MG63 (cell line): ENCODE results near the gene FSTL4. TPM values are rescaled to one million over a fixed set of nuclear protein-coding genes. Genes with fewer than 3 reads are reported as not detected.
"Not testable (repeated sequence)": the region's sequence is repeated elsewhere in the genome, so short reads cannot be mapped to it uniquely, and the experiment has no call there.

Experiments
- DNase-seq: peaks from one replicate; pipeline ENCODE4 v3.0.0-alpha.2; 2020
- H3K27me3 ChIP-seq: fragments of 250-450 bp; sonication (Bioruptor Pico); 2 replicates; pipeline ENCODE4 v1.5.1; 2020; ENCODE audit warnings: mild to moderate bottlenecking, moderate library complexity
- H3K36me3 ChIP-seq: fragments of 250-450 bp; sonication (Bioruptor Pico); 2 replicates; pipeline ENCODE4 v1.5.1; 2020; ENCODE audit warnings: mild to moderate bottlenecking, moderate library complexity
- H3K4me3 ChIP-seq: fragments of 250-450 bp; sonication (Bioruptor Pico); 2 replicates; pipeline ENCODE4 v1.5.1; 2020; ENCODE audit warnings: mild to moderate bottlenecking, moderate library complexity
- H3K9me3 ChIP-seq: fragments of 250-450 bp; sonication (Bioruptor Pico); 2 replicates; pipeline ENCODE4 v1.5.1; 2020; ENCODE audit warnings: mild to moderate bottlenecking, moderate library complexity
- total RNA-seq: library from RNA; depleted of rRNA; stranded (reverse); fragments of >200 nt; shearing (Covaris generic); gene quantifications from 2 replicates; pipeline ENCODE4 v1.2.3, GENCODE V29; 2014; ENCODE audit warnings: low replicate concordance

Gene FSTL4
- total RNA-seq, 1 experiment from 2014 or later: not detected

GRCh38 chr5:133203317-133204305 is 408.7 kb downstream of the FSTL4 start:
- DNase-seq: no peak
- Histone ChIP-seq H3K27me3 (no peaks in the 10 kb centered on the region), H3K9me3 (no peaks in the 10 kb centered on the region), H3K36me3 (no peaks in the 10 kb centered on the region), H3K4me3 (no peak overlapping the region)

DNA sequence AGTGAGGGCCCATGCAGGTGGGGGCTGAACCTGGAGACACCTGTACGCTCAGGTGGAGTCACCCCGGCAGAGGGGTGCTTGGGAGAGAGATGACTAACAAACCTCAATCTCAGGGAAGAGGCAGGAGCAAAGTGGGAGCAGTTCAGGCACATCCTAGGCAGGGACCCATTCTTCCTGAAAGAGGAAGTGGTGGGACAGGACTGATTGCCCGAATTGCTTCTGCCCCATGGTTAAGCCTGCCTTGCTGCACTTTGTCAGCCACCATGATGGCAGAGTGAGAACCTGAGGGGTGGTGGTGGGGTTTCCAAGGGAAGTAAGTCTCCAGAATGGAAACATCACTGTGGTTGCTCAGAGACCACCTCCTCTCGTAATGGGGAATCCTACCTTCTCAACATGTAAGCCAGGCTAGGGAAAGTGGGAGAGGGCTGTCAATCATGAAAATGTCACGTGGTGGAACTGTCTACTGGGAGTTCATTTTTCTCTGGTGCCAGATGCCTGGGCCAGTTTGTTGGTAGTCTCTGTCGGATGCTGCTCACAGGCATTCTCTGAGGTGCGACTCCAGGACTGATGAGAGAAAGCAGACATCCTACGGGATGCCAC is 410.2 kb downstream of the FSTL4 start:
- Histone ChIP-seq H3K36me3 (no peaks in the 10 kb centered on the region), H3K4me3 (no peak overlapping the region), H3K9me3 (no peaks in the 10 kb centered on the region), H3K27me3 (no peaks in the 10 kb centered on the region)
- DNase-seq: no peak

- Histone ChIP-seq H3K4me3 (no peak overlapping the region), H3K36me3 (no peaks in the 10 kb centered on the region), H3K27me3 (no peaks in the 10 kb centered on the region), H3K9me3 (no peaks in the 10 kb centered on the region)
- DNase-seq: no peak
Measured at GRCh38 chr5:133201310-133201709, 411.0 kb downstream of the FSTL4 start.

- H3K9me3 ChIP-seq: no peaks in the 10 kb centered on the region
- no peak for DNase-seq
- no peaks in the 10 kb centered on the region for H3K27me3 ChIP-seq
- H3K4me3 ChIP-seq: no peak overlapping the region
- H3K36me3 ChIP-seq: no peaks in the 10 kb centered on the region
Measured at GRCh38 chr5:133200256-133200655, 412.1 kb downstream of the FSTL4 start.

- Histone ChIP-seq H3K4me3 (no peak overlapping the region), H3K9me3 (no peaks in the 10 kb centered on the region), H3K27me3 (no peaks in the 10 kb centered on the region), H3K36me3 (no peaks in the 10 kb centered on the region)
- no peak for DNase-seq
Measured at GRCh38 chr5:133199417-133200178, 412.7 kb downstream of the FSTL4 start.

DNA sequence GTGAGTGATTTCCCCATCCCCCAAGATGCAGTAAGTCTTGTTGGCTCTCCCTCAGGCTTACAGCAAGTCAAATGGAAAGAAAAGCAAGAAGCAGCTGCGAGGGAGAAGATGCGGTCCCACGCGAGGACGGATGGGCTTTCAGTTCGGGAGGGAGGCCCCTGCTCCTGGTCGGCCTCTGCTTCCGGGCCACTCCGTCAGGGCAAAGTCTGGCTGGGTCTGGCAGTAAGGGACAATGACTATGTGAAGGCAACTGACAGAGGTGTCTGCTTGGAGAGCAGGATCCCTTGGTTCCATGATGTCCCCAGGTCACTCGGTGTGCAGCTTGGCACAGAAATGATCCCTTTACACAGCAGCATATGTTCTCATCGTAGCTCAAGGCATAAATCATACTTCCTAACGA is 413.8 kb downstream of the FSTL4 start:
- Histone ChIP-seq H3K27me3 (no peaks in the 10 kb centered on the region), H3K4me3 (no peak overlapping the region), H3K36me3 (no peaks in the 10 kb centered on the region), H3K9me3 (no peaks in the 10 kb centered on the region)
- DNase-seq: no peak

DNA sequence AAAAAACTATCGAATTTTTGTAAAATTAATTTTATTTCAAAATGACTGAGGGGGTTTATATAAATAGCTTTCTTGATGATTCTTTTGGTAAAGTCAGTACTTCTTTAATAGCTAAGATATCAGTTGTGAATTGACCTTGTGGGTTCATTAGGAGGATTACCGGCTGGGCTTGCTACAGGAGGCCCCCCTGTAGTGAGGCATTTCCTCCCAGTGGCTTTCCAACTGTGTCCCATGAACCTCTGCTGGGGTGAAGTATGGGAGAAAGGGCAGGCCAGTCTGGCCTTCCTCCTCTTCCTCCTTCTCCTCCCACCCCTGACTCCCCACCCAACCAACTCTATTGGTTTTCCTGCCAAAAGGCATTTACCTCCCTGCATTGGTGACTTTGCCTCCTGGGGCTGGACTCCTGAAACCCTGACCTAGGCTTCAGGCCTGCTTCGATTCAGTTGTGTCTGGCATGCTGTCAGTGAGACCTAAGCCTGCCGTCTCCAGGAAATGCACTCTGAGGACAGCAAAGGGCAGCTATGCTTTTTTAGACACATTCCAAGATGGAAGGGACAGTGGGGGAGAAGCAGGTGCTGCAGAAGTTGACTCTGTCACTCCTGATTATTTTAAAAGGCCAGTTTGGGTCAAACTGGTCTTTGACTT is 415.8 kb downstream of the FSTL4 start:
- Histone ChIP-seq H3K9me3 (no peaks in the 10 kb centered on the region), H3K4me3 (no peak overlapping the region), H3K27me3 (no peaks in the 10 kb centered on the region), H3K36me3 (no peaks in the 10 kb centered on the region)
- DNase-seq: no peak

- no peak for DNase-seq
- Histone ChIP-seq H3K27me3 (no peaks in the 10 kb centered on the region), H3K9me3 (no peaks in the 10 kb centered on the region), H3K36me3 (no peaks in the 10 kb centered on the region), H3K4me3 (no peak overlapping the region)
Measured at GRCh38 chr5:133195250-133195649, 417.1 kb downstream of the FSTL4 start.

DNA sequence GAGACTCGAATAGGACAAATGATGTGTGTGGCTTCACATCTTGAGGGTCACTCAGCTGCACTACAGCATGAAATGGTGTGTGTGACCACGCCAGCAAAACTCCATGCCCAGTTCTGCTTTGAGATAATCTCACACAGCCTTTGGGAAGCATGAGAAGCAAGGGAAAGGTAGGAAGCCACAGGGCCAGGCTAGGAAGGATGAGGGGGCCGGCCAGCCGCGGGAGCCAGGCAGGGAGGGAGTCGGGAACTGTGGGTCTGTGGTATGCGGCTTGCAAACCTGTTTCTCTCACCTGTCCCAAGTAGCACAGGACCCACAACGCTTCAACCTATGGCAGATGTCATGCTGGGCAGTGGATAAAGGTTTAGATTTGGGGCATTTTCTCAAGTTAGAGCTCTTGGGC is 418.5 kb downstream of the FSTL4 start:
- no peaks in the 10 kb centered on the region for H3K36me3 ChIP-seq
- DNase-seq: no peak
- no peaks in the 10 kb centered on the region for H3K9me3 ChIP-seq
- H3K27me3 ChIP-seq: no peaks in the 10 kb centered on the region
- H3K4me3 ChIP-seq: no peak overlapping the region

GRCh38 chr5:133192716-133193115 is 419.6 kb downstream of the FSTL4 start:
- Histone ChIP-seq H3K27me3 (no peaks in the 10 kb centered on the region), H3K36me3 (no peaks in the 10 kb centered on the region), H3K9me3 (no peaks in the 10 kb centered on the region), H3K4me3 (no peak overlapping the region)
- DNase-seq: no peak

DNA sequence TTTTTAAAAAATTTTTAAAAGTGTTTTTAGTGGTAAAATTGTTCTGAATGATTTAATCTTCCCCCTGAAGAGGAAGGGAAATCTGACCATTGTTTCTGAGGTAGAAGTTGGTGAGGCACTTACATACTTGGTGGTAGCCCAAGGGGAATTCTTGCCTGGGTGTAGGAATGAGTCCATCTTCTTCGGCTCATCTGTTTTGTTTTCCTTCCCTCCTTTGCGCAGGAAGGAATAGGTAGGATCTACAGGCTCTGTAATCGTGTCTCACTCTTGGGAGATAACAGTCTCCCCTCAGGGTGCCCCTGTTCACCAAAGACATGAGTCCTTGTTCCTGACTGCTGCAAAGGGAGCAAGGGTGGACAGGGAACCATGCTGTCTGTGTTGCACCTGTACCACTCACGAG is 422.5 kb downstream of the FSTL4 start:
- no peak overlapping the region for H3K4me3 ChIP-seq
- H3K27me3 ChIP-seq: no peaks in the 10 kb centered on the region
- DNase-seq: no peak
- no peaks in the 10 kb centered on the region for H3K9me3 ChIP-seq
- H3K36me3 ChIP-seq: no peaks in the 10 kb centered on the region

- Histone ChIP-seq H3K36me3 (no peaks in the 10 kb centered on the region), H3K27me3 (peaks cover 5% of the 10 kb centered on the region; the same call in 1 of the 2 replicates), H3K9me3 (no peaks in the 10 kb centered on the region), H3K4me3 (no peak overlapping the region)
- no peak for DNase-seq
Measured at GRCh38 chr5:133179405-133179804, 432.9 kb downstream of the FSTL4 start.

DNA sequence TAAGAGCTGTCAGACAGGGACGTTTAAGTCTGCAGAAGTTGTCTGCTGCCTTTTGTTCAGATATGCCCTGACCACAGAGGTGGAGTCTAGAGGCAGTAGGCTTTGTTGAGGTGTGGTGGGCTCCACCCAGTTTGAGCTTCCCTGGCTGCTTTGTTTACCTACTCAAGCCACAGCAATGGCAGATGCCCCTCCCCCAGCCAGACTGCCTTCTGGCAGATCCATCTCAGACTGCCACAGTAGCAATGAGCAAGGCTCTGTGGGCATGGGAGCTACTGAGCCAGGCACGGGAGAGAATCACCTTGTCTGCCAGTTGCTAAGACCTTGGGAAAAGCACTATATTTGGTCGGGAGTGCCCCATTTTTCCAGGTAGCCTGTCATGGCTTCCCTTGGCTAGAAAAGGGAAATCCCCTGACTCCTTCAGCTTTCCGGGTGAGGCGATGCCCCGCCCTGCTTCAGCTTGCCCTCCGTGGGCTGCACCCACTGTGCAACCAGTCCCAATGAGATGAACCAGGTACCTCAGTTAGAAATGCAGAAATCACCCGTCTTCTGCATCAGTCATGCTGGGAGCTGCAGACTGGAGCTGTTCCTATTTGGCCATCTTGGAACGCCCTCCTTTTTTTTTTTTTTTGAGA is 441.5 kb downstream of the FSTL4 start:
- not testable (repeated sequence) for H3K9me3 ChIP-seq, H3K36me3 ChIP-seq, H3K4me3 ChIP-seq, H3K27me3 ChIP-seq, DNase-seq

- Histone ChIP-seq H3K27me3 (peaks cover 5% of the 10 kb centered on the region; the same call in 1 of the 2 replicates), H3K9me3 (peaks cover 6% of the 10 kb centered on the region), H3K36me3 (no peaks in the 10 kb centered on the region), H3K4me3 (no peak overlapping the region)
- no peak for DNase-seq
Measured at GRCh38 chr5:133164759-133165158, 447.6 kb downstream of the FSTL4 start.

DNA sequence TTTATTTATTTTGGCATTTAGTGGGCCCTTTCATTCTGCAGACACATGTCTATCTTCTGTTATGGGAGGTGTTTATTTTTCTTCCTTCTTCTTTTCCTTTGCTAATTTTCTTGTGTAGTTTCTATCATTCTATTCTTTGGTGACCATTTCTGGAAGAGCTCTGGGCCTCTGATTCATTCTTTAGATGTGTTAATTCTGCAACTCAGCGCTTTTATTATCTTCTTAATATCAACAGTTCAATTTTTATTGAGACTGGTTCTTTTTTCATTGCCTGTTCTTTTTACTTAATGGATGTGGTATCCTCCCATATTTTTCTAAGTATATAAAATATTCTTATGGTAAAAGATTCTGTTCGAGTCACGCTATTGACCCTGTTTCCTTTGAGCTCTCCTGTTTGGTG is 448.5 kb downstream of the FSTL4 start:
- H3K27me3 ChIP-seq: peaks cover 5% of the 10 kb centered on the region; the same call in 1 of the 2 replicates
- no peak overlapping the region for H3K4me3 ChIP-seq
- no peaks in the 10 kb centered on the region; the same call in 1 of the 2 replicates for H3K9me3 ChIP-seq
- no peaks in the 10 kb centered on the region for H3K36me3 ChIP-seq
- DNase-seq: no peak

- Histone ChIP-seq H3K9me3 (no peaks in the 10 kb centered on the region), H3K36me3 (no peaks in the 10 kb centered on the region), H3K4me3 (no peak overlapping the region), H3K27me3 (peaks cover 5% of the 10 kb centered on the region; the same call in 1 of the 2 replicates)
- DNase-seq: no peak
Measured at GRCh38 chr5:133159543-133159942, 452.8 kb downstream of the FSTL4 start.
